GM21360 (cell line): Measurements from ENCODE around the gene PIK3IP1.

Experiments used
- ATAC-seq: cut with Tn5 transposase; IDR thresholded peaks from one replicate; pipeline ENCODE4 v1.9.1; 2021; ENCODE audit warnings: mild to moderate bottlenecking, moderate library complexity; ENCODE audit not compliant: unreplicated experiment

The PIK3IP1 gene

GRCh38 chr22:31279821-31280505 lies 12.3 kb downstream of the PIK3IP1 start:
- no peak for ATAC-seq

- ATAC-seq: no peak
These were observed 13.0 kb downstream of the PIK3IP1 start for GRCh38 chr22:31279327-31279669.

DNA sequence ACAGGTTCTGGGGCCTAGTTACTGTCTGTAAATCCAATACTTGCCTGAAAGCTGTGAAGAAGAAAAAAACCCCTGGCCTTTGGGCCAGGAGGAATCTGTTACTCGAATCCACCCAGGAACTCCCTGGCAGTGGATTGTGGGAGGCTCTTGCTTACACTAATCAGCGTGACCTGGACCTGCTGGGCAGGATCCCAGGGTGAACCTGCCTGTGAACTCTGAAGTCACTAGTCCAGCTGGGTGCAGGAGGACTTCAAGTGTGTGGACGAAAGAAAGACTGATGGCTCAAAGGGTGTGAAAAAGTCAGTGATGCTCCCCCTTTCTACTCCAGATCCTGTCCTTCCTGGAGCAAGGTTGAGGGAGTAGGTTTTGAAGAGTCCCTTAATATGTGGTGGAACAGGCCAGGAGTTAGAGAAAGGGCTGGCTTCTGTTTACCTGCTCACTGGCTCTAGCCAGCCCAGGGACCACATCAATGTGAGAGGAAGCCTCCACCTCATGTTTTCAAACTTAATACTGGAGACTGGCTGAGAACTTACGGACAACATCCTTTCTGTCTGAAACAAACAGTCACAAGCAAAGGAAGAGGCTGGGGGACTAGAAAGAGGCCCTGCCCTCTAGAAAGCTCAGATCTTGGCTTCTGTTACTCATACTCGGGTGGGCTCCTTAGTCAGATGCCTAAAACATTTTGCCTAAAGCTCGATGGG lies 13.5 kb downstream of the PIK3IP1 start:
- no peak for ATAC-seq

GRCh38 chr22:31278151-31278621 lies 14.1 kb downstream of the PIK3IP1 start:
- no peak for ATAC-seq

- no peak for ATAC-seq
These were observed 14.5 kb downstream of the PIK3IP1 start for GRCh38 chr22:31277741-31278140.

DNA sequence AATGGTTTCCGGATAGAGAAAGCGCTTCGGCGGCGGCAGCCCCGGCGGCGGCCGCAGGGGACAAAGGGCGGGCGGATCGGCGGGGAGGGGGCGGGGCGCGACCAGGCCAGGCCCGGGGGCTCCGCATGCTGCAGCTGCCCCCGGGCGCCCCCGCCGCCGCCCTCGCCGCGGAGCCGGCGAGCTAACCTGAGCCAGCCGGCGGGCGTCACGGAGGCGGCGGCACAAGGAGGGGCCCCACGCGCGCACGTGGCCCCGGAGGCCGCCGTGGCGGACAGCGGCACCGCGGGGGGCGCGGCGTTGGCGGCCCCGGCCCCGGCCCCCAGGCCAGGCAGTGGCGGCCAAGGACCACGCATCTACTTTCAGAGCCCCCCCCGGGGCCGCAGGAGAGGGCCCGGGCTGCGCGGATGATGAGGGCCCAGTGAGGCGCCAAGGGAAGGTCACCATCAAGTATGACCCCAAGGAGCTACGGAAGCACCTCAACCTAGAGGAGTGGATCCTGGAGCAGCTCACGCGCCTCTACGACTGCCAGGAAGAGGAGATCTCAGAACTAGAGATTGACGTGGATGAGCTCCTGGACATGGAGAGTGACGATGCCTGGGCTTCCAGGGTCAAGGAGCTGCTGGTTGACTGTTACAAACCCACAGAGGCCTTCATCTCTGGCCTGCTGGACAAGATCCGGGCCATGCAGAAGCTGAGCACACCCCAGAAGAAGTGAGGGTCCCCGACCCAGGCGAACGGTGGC lies 15.7 kb downstream of the PIK3IP1 start:
- no peak for ATAC-seq

DNA sequence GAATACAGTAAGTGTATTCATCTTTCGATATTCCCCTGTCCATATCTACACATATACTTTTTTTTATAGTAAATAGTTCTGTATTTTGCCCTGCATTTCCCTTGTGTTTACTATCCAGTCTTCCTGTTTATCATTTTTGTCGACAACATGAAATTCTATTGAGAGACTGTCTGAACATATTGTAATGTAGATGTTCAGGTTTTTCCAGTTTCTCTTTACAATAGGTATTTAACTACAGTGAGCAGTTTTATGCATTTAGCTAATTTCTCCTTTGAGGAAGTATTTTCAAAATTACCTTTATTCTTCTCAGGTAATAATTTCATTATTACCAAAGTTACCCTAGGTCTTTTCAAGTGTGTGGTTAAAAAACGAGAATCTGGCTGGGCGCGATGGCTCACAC lies 16.7 kb downstream of the PIK3IP1 start:
- ATAC-seq: no peak

- no peak for ATAC-seq
These were observed 17.3 kb downstream of the PIK3IP1 start for GRCh38 chr22:31275018-31275417.

DNA sequence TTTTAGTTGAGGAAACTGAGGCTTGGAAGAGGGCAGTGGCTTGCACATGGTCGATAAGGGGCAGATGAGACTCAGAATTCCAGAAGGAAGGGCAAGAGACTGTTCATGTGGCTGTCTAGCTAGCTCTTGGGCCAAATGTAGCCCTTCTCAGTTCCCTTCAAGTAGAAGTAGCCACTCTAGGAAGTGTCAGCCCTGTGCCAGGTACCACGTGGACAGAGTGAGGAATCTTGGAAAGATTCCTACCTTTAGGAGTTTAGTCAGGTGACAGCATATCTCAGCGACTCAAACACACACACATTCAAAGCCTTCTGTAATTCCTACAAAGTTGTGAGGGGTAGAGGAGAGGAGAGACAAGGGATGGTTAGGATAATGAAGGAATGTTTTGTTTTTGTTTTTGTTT lies 18.3 kb downstream of the PIK3IP1 start:
- no peak for ATAC-seq

DNA sequence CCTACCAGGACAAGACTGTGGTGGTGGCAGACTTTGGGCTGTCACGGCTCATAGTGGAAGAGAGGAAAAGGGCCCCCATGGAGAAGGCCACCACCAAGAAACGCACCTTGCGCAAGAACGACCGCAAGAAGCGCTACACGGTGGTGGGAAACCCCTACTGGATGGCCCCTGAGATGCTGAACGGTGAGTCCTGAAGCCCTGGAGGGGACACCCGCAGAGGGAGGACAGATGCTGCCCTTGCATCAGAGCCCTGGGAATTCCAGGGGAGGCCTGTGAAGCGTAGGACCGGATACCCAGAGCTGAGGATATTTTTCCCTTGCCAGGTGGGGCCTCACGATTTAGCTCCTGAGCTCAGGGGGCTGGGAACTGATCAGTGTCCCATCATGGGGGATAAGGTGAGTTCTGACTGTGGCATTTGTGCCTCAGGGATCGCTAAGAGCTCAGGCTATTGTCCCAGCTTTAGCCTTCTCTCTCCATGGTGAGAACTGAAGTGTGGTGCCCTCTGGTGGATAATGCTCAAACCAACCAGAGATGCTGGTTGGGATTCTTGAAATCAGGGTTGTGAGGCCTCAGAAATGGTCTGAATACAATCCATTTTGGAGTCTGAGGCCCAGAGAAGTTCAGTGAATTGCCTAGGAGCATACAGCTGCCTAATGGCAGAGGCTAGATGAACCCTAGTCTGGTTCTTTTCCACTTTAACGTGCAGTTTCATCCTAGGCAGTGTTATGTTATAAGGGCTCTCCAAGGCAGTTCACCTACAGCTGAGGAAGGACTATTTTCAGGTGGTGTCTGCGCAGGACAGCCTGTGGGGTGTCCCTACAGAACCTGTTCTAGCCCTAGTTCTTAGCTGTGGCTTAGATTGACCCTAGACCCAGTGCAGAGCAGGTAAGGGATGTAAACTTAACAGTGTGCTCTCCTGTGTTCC lies 19.5 kb downstream of the PIK3IP1 start:
- ATAC-seq: no peak

- ATAC-seq: no peak
These were observed 20.8 kb downstream of the PIK3IP1 start for GRCh38 chr22:31271485-31271884.

GRCh38 chr22:31271026-31271425 lies 21.3 kb downstream of the PIK3IP1 start:
- ATAC-seq: no peak

DNA sequence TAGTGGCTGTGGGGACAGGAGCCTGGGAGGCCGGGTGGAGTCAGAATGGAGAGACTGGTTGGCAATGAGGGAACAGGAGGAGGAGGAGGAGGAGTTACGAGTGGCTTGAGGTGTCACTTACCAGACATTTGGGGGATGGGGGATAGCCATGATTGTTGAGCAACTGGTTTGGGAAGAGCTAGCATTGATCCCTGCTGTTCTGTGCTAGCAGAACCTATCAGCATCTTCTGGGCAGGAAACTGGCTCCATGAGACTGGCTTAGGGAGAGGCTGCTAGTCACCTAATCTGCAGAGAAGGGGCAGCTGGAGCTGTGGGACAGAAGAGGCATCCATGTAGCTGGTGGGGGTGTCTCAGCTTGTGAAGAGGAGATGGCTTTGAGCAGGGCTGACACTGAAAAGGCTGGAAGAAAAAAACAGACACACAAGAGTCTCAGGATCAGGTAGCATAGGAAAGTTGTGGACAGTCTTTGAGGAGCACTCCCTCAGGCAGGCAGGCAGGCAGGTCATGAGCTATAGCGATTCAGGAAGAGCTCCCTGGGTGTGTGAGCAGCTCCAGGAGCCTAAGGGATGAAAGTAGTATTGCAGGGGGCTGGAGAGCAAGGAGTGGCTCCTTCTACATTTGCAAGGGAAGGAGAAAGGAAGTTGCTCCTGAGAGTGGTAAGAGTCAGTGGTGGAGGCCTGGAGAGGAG lies 22.3 kb downstream of the PIK3IP1 start:
- no peak for ATAC-seq

DNA sequence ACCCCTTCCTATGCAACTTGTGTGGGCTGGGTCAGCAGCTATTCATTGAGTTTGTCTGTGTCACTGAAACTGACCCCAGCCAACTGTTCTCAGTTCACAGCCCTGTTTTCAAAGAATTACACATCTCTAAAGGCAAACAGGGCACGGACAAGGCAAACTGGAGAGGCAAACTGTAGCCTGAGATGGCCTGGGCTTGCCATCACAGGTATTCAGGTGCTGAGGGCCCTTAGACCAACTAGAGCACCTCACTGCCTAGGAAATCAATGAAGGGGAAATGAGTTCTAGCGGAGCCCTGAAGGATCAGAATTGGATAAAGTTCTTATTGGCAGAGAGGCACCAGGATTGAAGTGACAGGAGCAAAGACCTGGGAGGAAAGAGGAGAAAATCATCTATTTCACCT lies 24.0 kb downstream of the PIK3IP1 start:
- ATAC-seq: no peak

DNA sequence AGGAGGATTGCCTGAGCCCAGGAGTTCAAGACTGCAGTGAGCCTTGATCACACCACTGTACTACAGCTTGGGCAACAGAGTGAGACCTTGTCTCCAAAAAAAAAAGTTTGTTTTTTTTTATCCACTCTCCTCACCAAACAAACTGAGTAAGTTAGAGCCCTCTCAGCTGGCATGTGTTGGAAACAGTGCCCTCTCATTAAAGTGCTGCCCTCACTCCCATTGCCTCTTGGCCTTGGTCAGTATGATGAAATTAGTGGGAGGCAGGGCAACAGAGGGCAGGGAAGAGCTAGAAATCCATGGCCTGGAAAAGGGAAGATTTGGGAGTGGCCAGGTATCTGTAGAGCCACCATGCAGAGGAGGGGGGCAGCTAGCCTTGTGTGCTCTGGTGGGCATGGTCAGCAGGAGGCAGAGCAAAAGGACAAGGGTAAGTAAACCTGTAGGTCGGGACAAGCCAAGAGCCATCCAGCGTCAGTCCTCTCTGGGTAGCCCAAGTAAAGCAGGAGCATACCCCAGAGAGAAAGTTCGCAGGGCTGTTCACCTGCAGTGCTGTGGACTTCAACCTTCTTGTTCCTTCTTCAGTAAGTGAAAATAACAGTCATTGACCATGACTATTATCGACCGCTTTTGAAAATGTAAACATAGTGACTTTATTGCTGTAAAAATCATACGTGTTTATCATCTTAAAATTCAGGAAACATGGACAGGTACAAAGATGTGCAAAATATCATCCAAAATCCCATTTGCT lies 28.2 kb downstream of the PIK3IP1 start:
- ATAC-seq: no peak

DNA sequence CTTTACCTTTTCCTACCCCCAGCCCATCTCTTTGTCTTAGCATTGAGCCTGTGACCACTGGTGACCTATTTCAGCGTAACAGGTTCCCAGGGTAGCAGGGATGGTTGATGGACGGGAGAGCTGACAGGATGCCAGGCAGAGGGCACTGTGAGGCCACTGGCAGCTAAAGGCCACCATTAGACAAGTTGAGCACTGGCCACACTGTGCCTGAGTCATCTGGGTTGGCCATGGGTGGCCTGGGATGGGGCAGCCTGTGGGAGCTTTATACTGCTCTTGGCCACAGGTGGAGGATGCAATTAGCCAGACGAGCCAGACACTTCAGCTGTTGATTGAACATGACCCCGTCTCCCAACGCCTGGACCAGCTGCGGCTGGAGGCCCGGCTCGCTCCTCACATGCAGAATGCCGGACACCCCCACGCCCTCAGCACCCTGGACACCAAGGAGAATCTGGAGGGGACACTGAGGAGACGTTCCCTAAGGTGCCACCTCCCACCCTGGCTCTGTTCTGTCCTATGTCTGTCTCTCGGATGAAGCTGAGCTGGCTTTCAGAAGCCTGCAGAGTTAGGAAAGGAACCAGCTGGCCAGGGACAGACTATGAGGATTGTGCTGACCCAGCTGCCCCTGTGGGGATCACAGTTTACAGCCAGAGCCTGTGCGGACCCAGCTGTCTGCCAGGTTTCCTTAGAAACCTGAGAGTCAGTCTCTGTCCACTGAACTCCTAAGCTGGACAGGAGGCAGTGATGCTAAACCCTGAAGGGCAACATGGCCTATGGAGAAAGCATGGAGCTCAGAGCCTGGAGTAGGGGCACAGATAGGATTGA lies 29.8 kb downstream of the PIK3IP1 start:
- no peak for ATAC-seq

DNA sequence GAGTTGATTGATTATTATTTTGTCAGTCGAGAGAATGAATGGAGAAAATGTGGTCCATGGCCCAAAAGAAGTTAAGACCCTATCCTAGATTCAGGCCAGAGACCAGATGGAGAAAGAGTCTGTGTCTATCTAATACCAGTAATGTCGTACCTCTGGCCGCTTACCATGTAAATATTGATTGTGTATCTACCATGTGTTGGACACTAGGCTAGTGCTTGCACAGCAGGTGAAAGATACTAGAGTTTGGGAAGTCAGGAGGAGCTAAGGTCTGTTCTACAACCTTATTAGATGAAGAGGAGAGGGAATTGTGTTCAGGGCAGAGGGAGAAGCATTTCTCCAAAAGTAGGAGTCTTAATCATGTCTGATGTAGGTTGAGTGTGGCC lies 31.8 kb downstream of the PIK3IP1 start:
- no peak for ATAC-seq

DNA sequence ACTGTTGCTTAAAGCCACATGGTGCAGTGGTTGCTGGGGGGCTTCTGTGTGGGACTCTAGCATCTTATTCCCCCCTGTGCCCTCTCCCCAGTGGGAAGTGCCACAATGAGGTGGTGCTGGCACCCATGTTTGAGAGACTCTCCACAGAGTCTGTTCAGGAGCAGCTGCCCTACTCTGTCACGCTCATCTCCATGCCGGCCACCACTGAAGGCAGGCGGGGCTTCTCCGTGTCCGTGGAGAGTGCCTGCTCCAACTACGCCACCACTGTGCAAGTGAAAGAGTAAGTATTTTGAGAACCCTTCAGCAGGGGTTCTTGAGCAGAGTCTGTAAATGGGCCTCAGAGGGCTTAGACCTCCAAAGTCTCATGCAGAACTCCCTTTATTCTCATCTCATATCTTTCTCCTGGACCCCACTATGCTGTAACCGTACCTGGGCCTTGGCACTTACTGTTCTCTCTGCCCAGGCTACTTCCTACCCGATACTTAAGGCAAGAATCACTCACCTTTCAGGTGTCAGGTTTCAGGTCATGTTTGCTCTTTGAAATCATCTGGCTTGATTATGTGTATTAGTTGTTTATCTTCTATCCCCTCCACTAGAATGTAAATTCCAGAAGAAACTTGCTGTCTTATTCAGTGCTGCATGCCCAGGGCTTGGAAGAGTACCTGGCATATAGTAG lies 32.4 kb downstream of the PIK3IP1 start:
- no peak for ATAC-seq
